Neural cell (in vitro differentiated cells): ENCODE data around the gene PLCL2. TPM values are rescaled to one million over a fixed set of nuclear protein-coding genes. Genes with fewer than 3 reads are reported as not detected.

Experiments
- H2AFZ ChIP-seq: fragments of 200-600, 300-800 bp; sonication (generic), shearing (Covaris generic); 2 replicates; pipeline ENCODE4 v1.6.0; 2014; ENCODE audit warnings: low read depth, mild to moderate bottlenecking, antibody characterized with exemption, low read length, moderate library complexity
- H3F3A ChIP-seq: fragments of 200-600 bp; shearing (Covaris generic); 2 replicates; pipeline ENCODE4 v1.6.1; 2016; ENCODE audit warnings: mild to moderate bottlenecking, moderate library complexity, mixed read lengths, antibody characterized with exemption, low read length; ENCODE audit not compliant: insufficient read depth, poor library complexity, severe bottlenecking
- H3K27ac ChIP-seq: fragments of 200-600, 300-800 bp; sonication (generic), shearing (Covaris generic); 2 replicates; pipeline ENCODE4 v1.5.1; 2014; ENCODE audit warnings: mild to moderate bottlenecking, low read length, moderate library complexity
- H3K27me3 ChIP-seq: fragments of 300-800, 200-600 bp; sonication (generic), shearing (Covaris generic); 2 replicates; pipeline ENCODE4 v1.6.0; 2014; ENCODE audit warnings: mild to moderate bottlenecking, low read depth, low read length, moderate library complexity; ENCODE audit not compliant: insufficient read depth
- H3K36me3 ChIP-seq: fragments of 300-800, 200-600 bp; sonication (generic), shearing (Covaris generic); 2 replicates; pipeline ENCODE4 v1.5.1; 2014; ENCODE audit warnings: mild to moderate bottlenecking, antibody characterized with exemption, low read length, moderate library complexity; ENCODE audit not compliant: insufficient read depth
- H3K4me2 ChIP-seq: fragments of 300-800, 200-600 bp; sonication (generic), shearing (Covaris generic); 2 replicates; pipeline ENCODE4 v1.6.0; 2014; ENCODE audit warnings: mild to moderate bottlenecking, low read length
- H3K4me3 ChIP-seq: fragments of 300-800, 200-600 bp; sonication (generic), shearing (Covaris generic); 2 replicates; pipeline ENCODE4 v1.5.1; 2014; ENCODE audit warnings: mild to moderate bottlenecking, low read length, moderate library complexity
- H3K79me2 ChIP-seq: fragments of 200-600 bp; shearing (Covaris generic); replicated peaks from 2 replicates; pipeline ENCODE4 v1.6.0; 2014; ENCODE audit warnings: mild to moderate bottlenecking, low read length, moderate library complexity; ENCODE audit not compliant: insufficient read depth
- H3K9ac ChIP-seq: fragments of 300-800, 200-600 bp; sonication (generic), shearing (Covaris generic); 2 replicates; pipeline ENCODE4 v1.6.1; 2016; ENCODE audit warnings: mild to moderate bottlenecking, low read length, mixed read lengths
- H3K9me2 ChIP-seq: fragments of 200-600 bp; shearing (Covaris generic); 2 replicates; pipeline ENCODE4 v1.6.1; 2016; ENCODE audit warnings: mild to moderate bottlenecking, low read length, mixed read lengths; ENCODE audit not compliant: insufficient read depth
- H3K9me3 ChIP-seq: fragments of 200-600, 300-800 bp; sonication (generic), shearing (Covaris generic); 2 replicates; pipeline ENCODE4 v1.6.1; 2016; ENCODE audit warnings: mild to moderate bottlenecking, mixed run types, low read length, moderate library complexity, mixed read lengths
- H4K20me1 ChIP-seq: fragments of 200-600 bp; shearing (Covaris generic); 2 replicates; pipeline ENCODE4 v1.6.1; 2016; ENCODE audit warnings: mild to moderate bottlenecking, mixed run types; ENCODE audit not compliant: insufficient read depth
- EP300 ChIP-seq: fragments of 450-650 bp; conservative IDR thresholded peaks from 2 replicates; pipeline ENCODE4 v1.6.1; 2014; ENCODE audit warnings: antibody characterized with exemption, mild to moderate bottlenecking, moderate library complexity; ENCODE audit not compliant: poor library complexity, severe bottlenecking
- EZH2 ChIP-seq: fragments of 200-600, 300-800 bp; shearing (Covaris generic), sonication (generic); IDR thresholded peaks from 2 replicates; pipeline ENCODE4 v1.6.1; 2014; ENCODE audit warnings: antibody characterized with exemption, low read length, borderline replicate concordance, mild to moderate bottlenecking; ENCODE audit not compliant: insufficient read depth, poor library complexity, severe bottlenecking
- MXI1 ChIP-seq: fragments of 450-650 bp; conservative IDR thresholded peaks from 2 replicates; pipeline ENCODE4 v1.6.1; 2014; ENCODE audit warnings: antibody characterized with exemption, mild to moderate bottlenecking; ENCODE audit not compliant: poor library complexity, severe bottlenecking
- POLR2AphosphoS5 ChIP-seq: IDR thresholded peaks from 2 replicates; pipeline ENCODE4 v1.6.1; 2012
- RAD21 ChIP-seq: fragments of 450-650 bp; conservative IDR thresholded peaks from 2 replicates; pipeline ENCODE4 v1.6.1; 2014; ENCODE audit warnings: antibody characterized with exemption, mild to moderate bottlenecking, moderate library complexity
- SMC3 ChIP-seq: fragments of 450-650 bp; conservative IDR thresholded peaks from 2 replicates; pipeline ENCODE4 v1.6.1; 2014; ENCODE audit warnings: antibody characterized with exemption, mild to moderate bottlenecking, moderate library complexity; ENCODE audit not compliant: poor library complexity
- TAF1 ChIP-seq: IDR thresholded peaks from 2 replicates; pipeline ENCODE4 v1.6.1; 2012; ENCODE audit warnings: low read depth
- polyA plus RNA-seq: library from polyadenylated mRNA; depleted of rRNA; stranded (reverse); fragments of >200 nt; gene quantifications from 2 replicates; pipeline ENCODE4 v1.2.3, GENCODE V29; 2014
- TF ChIP-seq, protein P1 (sequence below): IDR thresholded peaks from 2 replicates; pipeline ENCODE4 v1.6.1; 2012; ENCODE audit warnings: borderline replicate concordance
- TF ChIP-seq, protein P2 (sequence below): fragments of 450-650 bp; IDR thresholded peaks from 2 replicates; pipeline ENCODE4 v1.5.1; 2014; ENCODE audit warnings: antibody characterized with exemption, mild to moderate bottlenecking, moderate library complexity; ENCODE audit not compliant: poor library complexity, severe bottlenecking

The PLCL2 gene
- polyA plus RNA-seq, 1 donor from 2014 or later = 69.8 TPM

DNA sequence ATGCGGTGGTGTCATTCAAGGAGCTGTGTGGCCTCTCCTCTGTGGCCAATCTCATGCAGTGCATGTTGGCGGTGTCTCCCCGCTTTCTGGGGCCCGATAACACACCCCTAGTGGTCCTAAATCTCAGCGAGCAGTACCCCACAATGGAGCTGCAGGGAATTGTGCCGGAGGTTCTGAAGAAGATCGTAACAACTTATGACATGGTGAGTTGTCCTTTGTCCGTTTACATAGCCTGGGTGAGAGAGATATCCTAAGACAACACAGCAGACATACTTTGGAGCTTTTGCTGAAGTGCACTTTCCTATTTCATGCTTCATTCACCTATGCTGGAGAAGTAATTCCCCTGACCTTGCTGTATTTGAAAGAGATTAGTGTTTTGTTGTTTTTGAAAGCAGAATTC, 130.0 kb downstream of the PLCL2 start:
- Histone ChIP-seq H3K27me3 (no peaks in the 10 kb centered on the region), H3K36me3 (peaks cover 10% of the 10 kb centered on the region), H2AFZ (no peak overlapping the region), H3F3A (peaks cover 3% of the 10 kb centered on the region), H3K79me2 (peaks cover 13% of the 10 kb centered on the region), H4K20me1 (no peaks in the 10 kb centered on the region), H3K4me3 (no peak overlapping the region), H3K9me2 (no peaks in the 10 kb centered on the region), H3K9me3 (no peaks in the 10 kb centered on the region), H3K4me2 (no peak overlapping the region), H3K27ac (no peak overlapping the region), H3K9ac (no peak overlapping the region)
- TF ChIP-seq, protein P1, sequence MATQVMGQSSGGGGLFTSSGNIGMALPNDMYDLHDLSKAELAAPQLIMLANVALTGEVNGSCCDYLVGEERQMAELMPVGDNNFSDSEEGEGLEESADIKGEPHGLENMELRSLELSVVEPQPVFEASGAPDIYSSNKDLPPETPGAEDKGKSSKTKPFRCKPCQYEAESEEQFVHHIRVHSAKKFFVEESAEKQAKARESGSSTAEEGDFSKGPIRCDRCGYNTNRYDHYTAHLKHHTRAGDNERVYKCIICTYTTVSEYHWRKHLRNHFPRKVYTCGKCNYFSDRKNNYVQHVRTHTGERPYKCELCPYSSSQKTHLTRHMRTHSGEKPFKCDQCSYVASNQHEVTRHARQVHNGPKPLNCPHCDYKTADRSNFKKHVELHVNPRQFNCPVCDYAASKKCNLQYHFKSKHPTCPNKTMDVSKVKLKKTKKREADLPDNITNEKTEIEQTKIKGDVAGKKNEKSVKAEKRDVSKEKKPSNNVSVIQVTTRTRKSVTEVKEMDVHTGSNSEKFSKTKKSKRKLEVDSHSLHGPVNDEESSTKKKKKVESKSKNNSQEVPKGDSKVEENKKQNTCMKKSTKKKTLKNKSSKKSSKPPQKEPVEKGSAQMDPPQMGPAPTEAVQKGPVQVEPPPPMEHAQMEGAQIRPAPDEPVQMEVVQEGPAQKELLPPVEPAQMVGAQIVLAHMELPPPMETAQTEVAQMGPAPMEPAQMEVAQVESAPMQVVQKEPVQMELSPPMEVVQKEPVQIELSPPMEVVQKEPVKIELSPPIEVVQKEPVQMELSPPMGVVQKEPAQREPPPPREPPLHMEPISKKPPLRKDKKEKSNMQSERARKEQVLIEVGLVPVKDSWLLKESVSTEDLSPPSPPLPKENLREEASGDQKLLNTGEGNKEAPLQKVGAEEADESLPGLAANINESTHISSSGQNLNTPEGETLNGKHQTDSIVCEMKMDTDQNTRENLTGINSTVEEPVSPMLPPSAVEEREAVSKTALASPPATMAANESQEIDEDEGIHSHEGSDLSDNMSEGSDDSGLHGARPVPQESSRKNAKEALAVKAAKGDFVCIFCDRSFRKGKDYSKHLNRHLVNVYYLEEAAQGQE = no peak
- TF ChIP-seq TAF1 = no peak
- TF ChIP-seq, protein P2, sequence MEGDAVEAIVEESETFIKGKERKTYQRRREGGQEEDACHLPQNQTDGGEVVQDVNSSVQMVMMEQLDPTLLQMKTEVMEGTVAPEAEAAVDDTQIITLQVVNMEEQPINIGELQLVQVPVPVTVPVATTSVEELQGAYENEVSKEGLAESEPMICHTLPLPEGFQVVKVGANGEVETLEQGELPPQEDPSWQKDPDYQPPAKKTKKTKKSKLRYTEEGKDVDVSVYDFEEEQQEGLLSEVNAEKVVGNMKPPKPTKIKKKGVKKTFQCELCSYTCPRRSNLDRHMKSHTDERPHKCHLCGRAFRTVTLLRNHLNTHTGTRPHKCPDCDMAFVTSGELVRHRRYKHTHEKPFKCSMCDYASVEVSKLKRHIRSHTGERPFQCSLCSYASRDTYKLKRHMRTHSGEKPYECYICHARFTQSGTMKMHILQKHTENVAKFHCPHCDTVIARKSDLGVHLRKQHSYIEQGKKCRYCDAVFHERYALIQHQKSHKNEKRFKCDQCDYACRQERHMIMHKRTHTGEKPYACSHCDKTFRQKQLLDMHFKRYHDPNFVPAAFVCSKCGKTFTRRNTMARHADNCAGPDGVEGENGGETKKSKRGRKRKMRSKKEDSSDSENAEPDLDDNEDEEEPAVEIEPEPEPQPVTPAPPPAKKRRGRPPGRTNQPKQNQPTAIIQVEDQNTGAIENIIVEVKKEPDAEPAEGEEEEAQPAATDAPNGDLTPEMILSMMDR = no peak
- TF ChIP-seq RAD21 = no peak
- no peak for TF ChIP-seq MXI1
- no peak for TF ChIP-seq SMC3
- TF ChIP-seq EZH2 = no peak
- TF ChIP-seq EP300 = no peak
- no peak for TF ChIP-seq POLR2AphosphoS5

DNA sequence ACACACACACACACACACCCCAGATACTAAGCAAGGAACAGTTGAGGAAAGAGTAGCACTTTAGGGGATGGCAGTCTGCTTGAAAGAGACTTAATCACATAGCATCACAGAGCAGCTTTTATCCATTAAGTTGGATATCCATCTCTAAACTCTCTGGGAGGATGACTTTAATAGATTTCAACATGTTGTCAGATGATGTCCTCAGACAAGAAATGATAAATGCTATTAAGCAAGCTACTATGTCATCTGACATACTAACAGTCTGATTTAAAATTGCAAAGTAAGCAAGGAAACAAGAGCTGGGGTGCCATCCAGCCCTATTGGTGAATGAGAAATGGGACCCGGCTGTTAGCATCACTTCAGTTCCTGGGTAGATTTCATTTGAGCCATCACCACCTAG, 136.9 kb downstream of the PLCL2 start:
- Histone ChIP-seq H3K9me2 (no peaks in the 10 kb centered on the region), H3K4me3 (no peak overlapping the region), H3K9me3 (no peaks in the 10 kb centered on the region), H4K20me1 (no peaks in the 10 kb centered on the region), H2AFZ (no peak overlapping the region), H3K27ac (peak overlapping the region; percentile 48), H3K9ac (no peak overlapping the region), H3K4me2 (no peak overlapping the region), H3F3A (no peaks in the 10 kb centered on the region), H3K27me3 (no peaks in the 10 kb centered on the region), H3K79me2 (peaks cover 11% of the 10 kb centered on the region), H3K36me3 (no peaks in the 10 kb centered on the region)
- TF ChIP-seq EP300 (peak; percentile 61), POLR2AphosphoS5 (peak; percentile 33), SMC3 (no peak), RAD21 (no peak), TAF1 (no peak)
- TF ChIP-seq, protein P2 = no peak
